HepG2 (cell line): ENCODE data around the gene TM4SF5. TPM values are rescaled to one million over a fixed set of nuclear protein-coding genes. Genes with fewer than 3 reads are reported as not detected.

Experiments
- AGO1 ChIP-seq: fragments of 200-400 bp; formaldehyde crosslinking; IDR thresholded peaks from 2 replicates; pipeline ENCODE4 v1.6.1; 2017; ENCODE audit warnings: mild to moderate bottlenecking, low read depth, low read length, moderate library complexity; ENCODE audit not compliant: poor library complexity, severe bottlenecking
- CREBL2 ChIP-seq: sonication (generic); formaldehyde crosslinking; IDR thresholded peaks from 2 replicates; pipeline ENCODE4 v1.8.1; 2023; ENCODE audit warnings: missing genetic modification reagents, mild to moderate bottlenecking, borderline replicate concordance
- ELF4 ChIP-seq: sonication (generic); formaldehyde crosslinking; IDR thresholded peaks from 2 replicates; pipeline ENCODE4 v1.5.0; 2020; ENCODE audit warnings: missing genetic modification reagents, mild to moderate bottlenecking, moderate library complexity, borderline replicate concordance
- FOXM1 ChIP-seq: sonication (generic); formaldehyde crosslinking; IDR thresholded peaks from 2 replicates; pipeline ENCODE4 v1.5.0; 2020; ENCODE audit warnings: missing genetic modification reagents
- GZF1 ChIP-seq: sonication (generic); formaldehyde crosslinking; IDR thresholded peaks from 2 replicates; pipeline ENCODE4 v1.5.1; 2020; ENCODE audit warnings: mild to moderate bottlenecking, missing genetic modification reagents
- KLF12 ChIP-seq: sonication (generic); formaldehyde crosslinking; IDR thresholded peaks from 2 replicates; pipeline ENCODE4 v1.4.0; 2020; ENCODE audit warnings: missing genetic modification reagents, borderline replicate concordance
- NR2F1 ChIP-seq, 2 experiments: fragments of 450-650 bp in 1 of 2; formaldehyde crosslinking in 1 of 2; IDR thresholded peaks; 2 replicates each; pipeline versions ENCODE4 v1.5.0 to v1.6.1; 2016 to 2020; ENCODE audit warnings: mild to moderate bottlenecking in 1 of 2, missing compliant biosample characterization in 1 of 2, missing genetic modification reagents in 1 of 2, moderate library complexity in 1 of 2
- ONECUT2 ChIP-seq: sonication (generic); formaldehyde crosslinking; IDR thresholded peaks from 2 replicates; pipeline ENCODE4 v1.4.0; 2020; ENCODE audit warnings: missing genetic modification reagents
- POLR2A ChIP-seq, 2 experiments: IDR thresholded peaks; 2 replicates each; pipeline ENCODE4 v1.6.1; 2011; ENCODE audit warnings: low read depth in 2 of 2, low read length in 2 of 2, mild to moderate bottlenecking in 1 of 2, moderate library complexity in 1 of 2; ENCODE audit not compliant: insufficient read depth in 1 of 2
- SKIL ChIP-seq: sonication (generic); formaldehyde crosslinking; IDR thresholded peaks from 2 replicates; pipeline ENCODE4 v1.8.0; 2022; ENCODE audit warnings: missing genetic modification reagents, mild to moderate bottlenecking, moderate library complexity, borderline replicate concordance
- SMYD3 ChIP-seq: sonication (generic); formaldehyde crosslinking; IDR thresholded peaks from 2 replicates; pipeline ENCODE4 v1.8.1; 2023; ENCODE audit warnings: mild to moderate bottlenecking, missing genetic modification reagents
- TARDBP ChIP-seq: sonication (generic); formaldehyde crosslinking; IDR thresholded peaks from 2 replicates; pipeline ENCODE4 v1.8.0; 2022; ENCODE audit warnings: mild to moderate bottlenecking, missing genetic modification reagents
- ZBTB42 ChIP-seq: sonication (generic); formaldehyde crosslinking; IDR thresholded peaks from 2 replicates; pipeline ENCODE4 v1.5.0; 2020; ENCODE audit warnings: mild to moderate bottlenecking, missing genetic modification reagents
- ZC3H4 ChIP-seq: sonication (generic); formaldehyde crosslinking; IDR thresholded peaks from 2 replicates; pipeline ENCODE4 v1.4.0; 2020; ENCODE audit warnings: missing genetic modification reagents, borderline replicate concordance
- ZKSCAN8 ChIP-seq: IDR thresholded peaks from 2 replicates; pipeline ENCODE4 v1.6.1; 2016; ENCODE audit warnings: borderline replicate concordance, missing genetic modification reagents, missing compliant biosample characterization
- ZNF232 ChIP-seq: sonication (generic); formaldehyde crosslinking; IDR thresholded peaks from 2 replicates; pipeline ENCODE4 v1.4.0; 2020; ENCODE audit warnings: missing genetic modification reagents, borderline replicate concordance
- ZNF296 ChIP-seq: sonication (generic); formaldehyde crosslinking; conservative IDR thresholded peaks from 2 replicates; pipeline ENCODE4 v1.5.0; 2020; ENCODE audit warnings: mild to moderate bottlenecking, missing genetic modification reagents
- ZNF747 ChIP-seq: sonication (generic); formaldehyde crosslinking; IDR thresholded peaks from 2 replicates; pipeline ENCODE4 v1.8.1; 2023; ENCODE audit warnings: missing genetic modification reagents, mild to moderate bottlenecking, borderline replicate concordance
- polyA plus RNA-seq, 8 experiments: library from polyadenylated mRNA; depleted of rRNA in 3 of 8; stranded (reverse) in 7 of 8; unstranded in 1 of 8; fragments of >200 nt; fragmentation: Illumina TruSeq in 4 of 8; extraction: Trizol in 4 of 8; gene quantifications; 2 replicates each; pipeline versions ENCODE4 v1.2.1 to v1.2.3, GENCODE V29; 2011 to 2016; ENCODE audit warnings: low read depth in 4 of 8, missing spikeins in 1 of 8, mixed read lengths in 1 of 8; ENCODE audit not compliant: insufficient read depth in 1 of 8
- total RNA-seq, 5 experiments: library from RNA; depleted of rRNA; stranded (reverse); fragments of >200 nt; fragmentation: Illumina TruSeq; extraction: Trizol; gene quantifications; 2 replicates each; pipeline ENCODE4 v1.2.3, GENCODE V29; 2016; ENCODE audit warnings: low read depth in 1 of 5
- TF ChIP-seq, protein P1 (sequence below): sonication (generic); formaldehyde crosslinking; IDR thresholded peaks from 2 replicates; pipeline ENCODE4 v1.5.1; 2020; ENCODE audit warnings: mild to moderate bottlenecking, missing genetic modification reagents
- TF ChIP-seq, protein P2 (sequence below): IDR thresholded peaks from 2 replicates; pipeline ENCODE4 v1.6.1; 2016; ENCODE audit warnings: missing compliant biosample characterization, missing genetic modification reagents, borderline replicate concordance

The TM4SF5 gene
- total and polyA plus RNA-seq, 2 of the 13 experiments (the other 11 are each of a cell fraction or from before 2014, with no cell fraction given): 30.1 to 126 TPM

- TF ChIP-seq AGO1: no peak
- TF ChIP-seq ZNF747 (CRISPR knock-in tag): no peak
- TF ChIP-seq ZKSCAN8: peak; percentile 78
- peak; percentile 73; the same call in 1 of the 2 replicates for TF ChIP-seq ZNF232 (CRISPR knock-in tag)
- TF ChIP-seq ONECUT2: no peak
- no peak for TF ChIP-seq CREBL2 (CRISPR knock-in tag)
- TF ChIP-seq, protein P1, sequence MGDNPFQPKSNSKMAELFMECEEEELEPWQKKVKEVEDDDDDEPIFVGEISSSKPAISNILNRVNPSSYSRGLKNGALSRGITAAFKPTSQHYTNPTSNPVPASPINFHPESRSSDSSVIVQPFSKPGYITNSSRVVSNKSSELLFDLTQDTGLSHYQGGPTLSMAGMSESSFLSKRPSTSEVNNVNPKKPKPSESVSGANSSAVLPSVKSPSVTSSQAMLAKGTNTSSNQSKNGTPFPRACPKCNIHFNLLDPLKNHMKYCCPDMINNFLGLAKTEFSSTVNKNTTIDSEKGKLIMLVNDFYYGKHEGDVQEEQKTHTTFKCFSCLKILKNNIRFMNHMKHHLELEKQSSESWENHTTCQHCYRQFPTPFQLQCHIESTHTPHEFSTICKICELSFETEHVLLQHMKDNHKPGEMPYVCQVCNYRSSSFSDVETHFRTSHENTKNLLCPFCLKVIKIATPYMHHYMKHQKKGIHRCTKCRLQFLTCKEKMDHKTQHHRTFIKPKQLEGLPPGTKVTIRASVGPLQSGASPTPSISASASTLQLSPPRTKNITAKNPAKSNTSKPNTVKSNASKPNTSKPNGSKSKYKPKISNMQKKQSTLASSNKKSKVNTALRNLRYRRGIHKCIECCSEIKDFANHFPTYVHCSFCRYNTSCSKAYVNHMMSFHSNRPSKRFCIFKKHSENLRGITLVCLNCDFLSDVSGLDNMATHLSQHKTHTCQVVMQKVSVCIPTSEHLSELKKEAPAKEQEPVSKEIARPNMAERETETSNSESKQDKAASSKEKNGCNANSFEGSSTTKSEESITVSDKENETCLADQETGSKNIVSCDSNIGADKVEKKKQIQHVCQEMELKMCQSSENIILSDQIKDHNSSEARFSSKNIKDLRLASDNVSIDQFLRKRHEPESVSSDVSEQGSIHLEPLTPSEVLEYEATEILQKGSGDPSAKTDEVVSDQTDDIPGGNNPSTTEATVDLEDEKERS (CRISPR knock-in tag): peak; percentile 83
- TF ChIP-seq ZNF296 (CRISPR knock-in tag): no peak
- TF ChIP-seq SMYD3 (CRISPR knock-in tag): no peak
- peak; percentile 39; the same call in 1 of the 2 replicates for TF ChIP-seq ZBTB42
- no peak for TF ChIP-seq GZF1
- TF ChIP-seq TARDBP (CRISPR knock-in tag): peak; percentile 74
- no peak for TF ChIP-seq ZC3H4 (CRISPR knock-in tag)
- peak; percentile 61; the same call in 1 of the 2 replicates for TF ChIP-seq SKIL (CRISPR knock-in tag)
- TF ChIP-seq NR2F1 (CRISPR knock-in tag; IDR thresholded peaks at IDR 0.05): peak; percentile 16 to 59; a peak in 2 of 4 replicates
- TF ChIP-seq ELF4 (CRISPR knock-in tag): no peak
- TF ChIP-seq POLR2A (IDR thresholded peaks at IDR 0.05; ENCODE audit: insufficient read depth in 1 of 2, low read depth in 2 of 2, low read length in 2 of 2): no peak; a peak in 1 of 4 replicates
- no peak for TF ChIP-seq FOXM1
- TF ChIP-seq KLF12: no peak
- TF ChIP-seq, protein P2, sequence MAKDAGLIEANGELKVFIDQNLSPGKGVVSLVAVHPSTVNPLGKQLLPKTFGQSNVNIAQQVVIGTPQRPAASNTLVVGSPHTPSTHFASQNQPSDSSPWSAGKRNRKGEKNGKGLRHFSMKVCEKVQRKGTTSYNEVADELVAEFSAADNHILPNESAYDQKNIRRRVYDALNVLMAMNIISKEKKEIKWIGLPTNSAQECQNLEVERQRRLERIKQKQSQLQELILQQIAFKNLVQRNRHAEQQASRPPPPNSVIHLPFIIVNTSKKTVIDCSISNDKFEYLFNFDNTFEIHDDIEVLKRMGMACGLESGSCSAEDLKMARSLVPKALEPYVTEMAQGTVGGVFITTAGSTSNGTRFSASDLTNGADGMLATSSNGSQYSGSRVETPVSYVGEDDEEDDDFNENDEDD (CRISPR knock-in tag): peak; percentile 60; the same call in 1 of the 2 replicates
Measured at GRCh38 chr17:4777969-4778760, 6.5 kb downstream of the TM4SF5 start (continued).
